GM21423 (cell line): ENCODE results near the gene PTPRK.

Experiments
- ATAC-seq: cut with Tn5 transposase; IDR thresholded peaks from one replicate; pipeline ENCODE4 v1.9.1; 2021; ENCODE audit warnings: mild to moderate bottlenecking, moderate library complexity; ENCODE audit not compliant: unreplicated experiment

The PTPRK gene

GRCh38 chr6:128208078-128208477 lies 312.3 kb downstream of the PTPRK start:
- no peak for ATAC-seq

GRCh38 chr6:128206610-128207426 lies 313.6 kb downstream of the PTPRK start:
- no peak for ATAC-seq

- ATAC-seq, result no peak
These were observed 315.8 kb downstream of the PTPRK start for GRCh38 chr6:128204616-128205015.

GRCh38 chr6:128202169-128202765 lies 318.1 kb downstream of the PTPRK start:
- no peak for ATAC-seq

GRCh38 chr6:128200789-128201188 lies 319.6 kb downstream of the PTPRK start:
- ATAC-seq, result no peak

GRCh38 chr6:128199461-128199860 lies 320.9 kb downstream of the PTPRK start:
- no peak for ATAC-seq

- ATAC-seq, result no peak
These were observed 327.4 kb downstream of the PTPRK start for GRCh38 chr6:128192972-128193371.

GRCh38 chr6:128188678-128189077 lies 331.7 kb downstream of the PTPRK start:
- ATAC-seq, result no peak

- no peak for ATAC-seq
These were observed 333.7 kb downstream of the PTPRK start for GRCh38 chr6:128186729-128187128.

- no peak for ATAC-seq
These were observed 340.4 kb downstream of the PTPRK start for GRCh38 chr6:128179876-128180438.

- no peak for ATAC-seq
These were observed 345.7 kb downstream of the PTPRK start for GRCh38 chr6:128174724-128175123.

GRCh38 chr6:128172752-128173682 lies 347.4 kb downstream of the PTPRK start:
- ATAC-seq, result no peak

- no peak for ATAC-seq
These were observed 348.3 kb downstream of the PTPRK start for GRCh38 chr6:128172081-128172480.

GRCh38 chr6:128171182-128171581 lies 349.2 kb downstream of the PTPRK start:
- ATAC-seq, result no peak

- ATAC-seq, result no peak
These were observed 352.2 kb downstream of the PTPRK start for GRCh38 chr6:128168244-128168643.

- ATAC-seq, result no peak
These were observed 352.8 kb downstream of the PTPRK start for GRCh38 chr6:128167552-128167951.

- no peak for ATAC-seq
These were observed 356.1 kb downstream of the PTPRK start for GRCh38 chr6:128164254-128164653.

- ATAC-seq, result no peak
These were observed 358.0 kb downstream of the PTPRK start for GRCh38 chr6:128162423-128162822.

- no peak for ATAC-seq
These were observed 358.6 kb downstream of the PTPRK start for GRCh38 chr6:128161839-128162238.

- no peak for ATAC-seq
These were observed 359.1 kb downstream of the PTPRK start for GRCh38 chr6:128161263-128161662.

GRCh38 chr6:128158496-128158895 lies 361.9 kb downstream of the PTPRK start:
- no peak for ATAC-seq
